HCT116 (cell line): ENCODE results near the gene MLH1. TPM values are rescaled to one million over a fixed set of nuclear protein-coding genes. Genes with fewer than 3 reads are reported as not detected.

ENCODE experiments used
- ATAC-seq: fragments of 200-7000 bp; cut with Tn5 transposase; 2 replicates; pipeline ENCODE4 v1.9.1; 2020; ENCODE audit warnings: mild to moderate bottlenecking, moderate library complexity
- BruUV-seq: library from RNA; stranded (reverse); fragments of 400-500 nt; replicated peaks from 2 replicates; lab custom pipeline; 2021; lab: Mats Ljungman, UMichigan
- CTCF ChIA-PET: fragments of 300-600 bp; sonication (Branson Sonifier 250); formaldehyde crosslinking; loops from one replicate; lab custom pipeline; 2021; ENCODE audit warnings: antibody characterized with exemption; lab: Charles Lee
- POLR2A ChIA-PET: fragments of 300-600, 350-600 bp; sonication (Branson Sonifier 250); formaldehyde crosslinking; loops from one replicate; lab custom pipeline; 2021; ENCODE audit warnings: antibody characterized with exemption; lab: Charles Lee
- RAD21 ChIA-PET, 2 experiments: fragments of 300-600 bp; sonication (Branson Sonifier 250); formaldehyde crosslinking; loops; one replicate each; lab custom pipeline; 2023; ENCODE audit warnings: low total read pairs in 2 of 2; ENCODE audit not compliant: uncharacterized antibody in 2 of 2, unreplicated experiment in 2 of 2, low non-redundant PET in 1 of 2; lab: Charles Lee
- DNase-seq: peaks from one replicate; pipeline ENCODE4 v3.0.0-alpha.2; 2010; ENCODE audit warnings: low read depth, low spot score
- H2AFZ ChIP-seq: fragments of 200-600 bp; shearing (Covaris generic), sonication (generic); 2 replicates; pipeline ENCODE4 v1.6.1; 2017; ENCODE audit warnings: low read depth, mixed run types, mixed read lengths, antibody characterized with exemption, low read length; ENCODE audit not compliant: poor library complexity, severe bottlenecking
- H3K27ac ChIP-seq: 2 replicates; pipeline ENCODE4 v1.5.1; 2012; ENCODE audit warnings: low read depth, low read length
- H3K27me3 ChIP-seq: fragments of 200-600 bp; sonication (generic); 2 replicates; pipeline ENCODE4 v1.6.1; 2016; ENCODE audit warnings: mixed run types, low read length, mixed read lengths; ENCODE audit not compliant: insufficient read depth
- H3K36me3 ChIP-seq, 2 experiments: fragments of 200-500 bp in 1 of 2; fragments of 200-600 bp in 1 of 2; sonication (Bioruptor generic) in 1 of 2; sonication (generic) in 1 of 2; 2 replicates each; pipeline versions ENCODE4 v1.5.1 to v1.6.1; 2014 to 2016; ENCODE audit warnings: low read length in 2 of 2, inconsistent platforms in 1 of 2, mixed read lengths in 1 of 2, mixed run types in 1 of 2; ENCODE audit not compliant: insufficient read depth in 2 of 2, control insufficient read depth in 1 of 2
- H3K4me1 ChIP-seq, 2 experiments: fragments of 200-600 bp in 1 of 2; sonication (generic) in 1 of 2; 2 replicates each; pipeline versions ENCODE4 v1.5.1 to v1.6.1; 2012 to 2017; ENCODE audit warnings: low read length in 2 of 2, inconsistent platforms in 1 of 2, mild to moderate bottlenecking in 1 of 2, mixed read lengths in 1 of 2, mixed run types in 1 of 2, moderate library complexity in 1 of 2; ENCODE audit not compliant: insufficient read depth in 2 of 2, control insufficient read depth in 1 of 2
- H3K4me2 ChIP-seq: fragments of 200-600 bp; sonication (generic); 2 replicates; pipeline ENCODE4 v1.6.1; 2017; ENCODE audit warnings: mixed run types, low read length, mixed read lengths
- H3K4me3 ChIP-seq, 2 experiments: fragments of 200-600 bp in 1 of 2; sonication (generic) in 1 of 2; replicated peaks in 1 of 2; 2 replicates each; pipeline ENCODE4 v1.5.1; 2011 to 2016; ENCODE audit warnings: low read length in 2 of 2, control low read depth in 1 of 2, low read depth in 1 of 2, mild to moderate bottlenecking in 1 of 2, mixed read lengths in 1 of 2, mixed run types in 1 of 2
- H3K79me2 ChIP-seq: fragments of 200-600 bp; sonication (generic); 2 replicates; pipeline ENCODE4 v1.6.1; 2017; ENCODE audit warnings: mild to moderate bottlenecking, mixed run types, low read length, moderate library complexity, mixed read lengths; ENCODE audit not compliant: insufficient read depth
- H3K9ac ChIP-seq: fragments of 200-600 bp; sonication (generic); 2 replicates; pipeline ENCODE4 v1.6.1; 2016; ENCODE audit warnings: low read length, mixed read lengths
- H3K9me2 ChIP-seq: fragments of 200-600 bp; sonication (generic), shearing (Covaris generic); 2 replicates; pipeline ENCODE4 v1.6.1; 2017; ENCODE audit warnings: mixed run types, mild to moderate bottlenecking, moderate library complexity; ENCODE audit not compliant: insufficient read depth
- H3K9me3 ChIP-seq, 2 experiments: fragments of 200-500 bp in 1 of 2; fragments of 200-600 bp in 1 of 2; sonication (Bioruptor generic) in 1 of 2; sonication (generic) in 1 of 2; 2 replicates each; pipeline ENCODE4 v1.6.1; 2014 to 2017; ENCODE audit warnings: low read length in 2 of 2, mixed read lengths in 2 of 2, inconsistent platforms in 1 of 2, low read depth in 1 of 2, mild to moderate bottlenecking in 1 of 2, mixed run types in 1 of 2, moderate library complexity in 1 of 2; ENCODE audit not compliant: control insufficient read depth in 1 of 2, insufficient read depth in 1 of 2
- H4K20me1 ChIP-seq: fragments of 200-600 bp; sonication (generic), shearing (Covaris generic); 2 replicates; pipeline ENCODE4 v1.6.1; 2017; ENCODE audit warnings: mixed run types, mild to moderate bottlenecking, moderate library complexity; ENCODE audit not compliant: insufficient read depth
- MAX ChIP-seq: IDR thresholded peaks from 2 replicates; pipeline ENCODE4 v1.6.1; 2012
- ZBTB33 ChIP-seq: IDR thresholded peaks from 2 replicates; pipeline ENCODE4 v1.6.1; 2011; ENCODE audit warnings: mild to moderate bottlenecking, low read length, moderate library complexity; ENCODE audit not compliant: insufficient replicate concordance; ENCODE audit errors: extremely low read depth
- intact Hi-C: fragments of 100-400 bp; cut with micrococcal nuclease; formaldehyde crosslinking; loops from 2 replicates; pipeline ENCODE4 v1.10.0; 2022
- total RNA-seq: library from RNA; stranded (reverse); gene quantifications from one replicate; pipeline ENCODE4 v1.2.1, GENCODE V29; 2021; ENCODE audit not compliant: unreplicated experiment

MLH1 gene
- total RNA-seq, 1 experiment from 2014 or later, result 9.6 TPM

- RAD21 ChIA-PET, result no interaction called here
- POLR2A ChIA-PET, result interaction anchor here (1.0 kb wide), 1 partner anchor 24 kb away, joined by 4 read pairs; the partner anchor contains the start of genes EPM2AIP1 and MLH1
- no peak overlapping the region for H3K4me2 ChIP-seq
Observed at GRCh38 chr3:36969085-36969484, 24.2 kb upstream of the MLH1 start.

More at GRCh38 chr3:36969085-36969484, 24.2 kb upstream of the MLH1 start:
- no peak for DNase-seq
- no peak overlapping the region for H3K4me3 ChIP-seq
- no peaks in the 10 kb centered on the region for H4K20me1 ChIP-seq
- no TSS peak for BruUV-seq
- H3K27ac ChIP-seq, result no peak overlapping the region
- TF ChIP-seq ZBTB33 (no peak), MAX (no peak)
- no peaks in the 10 kb centered on the region for H3K79me2 ChIP-seq
- no peak for ATAC-seq
- CTCF ChIA-PET, result interaction anchor here (1.4 kb wide), 1 partner anchor 10 kb away, joined by 7 read pairs; no protein-coding TSS in a partner anchor
- H2AFZ ChIP-seq, result no peak overlapping the region
- H3K36me3 ChIP-seq, result no peaks in the 10 kb centered on the region
- intact Hi-C loops, result no loop called here
- H3K9me2 ChIP-seq, result no peaks in the 10 kb centered on the region
- H3K27me3 ChIP-seq, result no peaks in the 10 kb centered on the region
- H3K4me1 ChIP-seq, result peaks cover 0 to 17% of the 10 kb centered on the region in 2 experiments; a peak in 3 of 4 replicates
- no peaks in the 10 kb centered on the region for H3K9me3 ChIP-seq
- no peak overlapping the region for H3K9ac ChIP-seq
